NCI-H187 treated with DMSO at 0.1 percent for 48 hours (cell line): Measurements from ENCODE around the gene TKT.
A peak's percentile ranks its signal among the peaks of the same experiment; 100 is the strongest.

Source experiments
- DNase-seq: peaks from one replicate; lab custom pipeline; 2025; lab: John Stamatoyannopoulos, UW

TKT gene

GRCh38 chr3:53224026-53224425, 31.8 kb downstream of the TKT start:
- DNase-seq, result no peak

DNA sequence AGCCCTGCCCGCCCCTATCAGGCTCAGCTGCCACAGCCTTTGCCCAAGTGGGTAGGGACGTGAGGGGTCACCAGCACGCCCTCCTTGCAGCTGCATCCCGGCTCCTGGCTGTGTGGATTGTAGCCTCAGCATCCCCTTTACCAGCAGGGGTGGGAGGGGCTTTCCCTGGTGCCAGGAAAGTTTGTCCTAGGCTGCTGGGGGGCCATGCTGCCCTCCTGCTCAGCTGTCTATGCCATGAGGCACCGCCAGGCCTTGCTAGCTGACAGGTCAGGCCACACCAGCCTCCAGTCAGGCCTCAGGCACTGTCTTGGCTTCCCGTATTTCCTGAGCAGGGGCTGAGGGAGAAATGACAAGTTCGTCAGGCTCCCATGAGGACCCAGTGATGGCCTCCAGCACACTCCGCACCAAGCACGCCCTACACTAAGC, 32.3 kb downstream of the TKT start:
- DNase-seq, result no peak

DNA sequence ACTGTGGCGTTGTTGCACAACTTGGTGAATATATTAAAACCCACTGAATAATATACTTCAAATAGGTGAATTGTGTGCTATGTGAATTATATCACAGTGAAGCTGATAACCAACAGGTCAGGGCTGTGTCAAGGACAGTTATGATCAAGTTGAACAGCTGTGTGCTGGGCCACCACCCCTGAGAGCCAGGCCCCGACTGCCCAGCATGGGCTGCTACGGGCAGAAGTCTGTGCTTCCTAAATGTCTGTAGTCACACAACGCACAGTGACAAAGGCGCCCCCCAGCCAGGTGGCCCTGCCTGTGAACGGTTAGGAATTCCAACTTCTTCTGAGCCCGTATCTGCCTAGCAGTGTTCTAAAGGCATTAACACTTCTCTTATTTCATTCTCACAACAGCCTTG, 32.8 kb downstream of the TKT start:
- DNase-seq, result no peak

- no peak for DNase-seq
These were observed 33.5 kb downstream of the TKT start for GRCh38 chr3:53222183-53222901.

DNA sequence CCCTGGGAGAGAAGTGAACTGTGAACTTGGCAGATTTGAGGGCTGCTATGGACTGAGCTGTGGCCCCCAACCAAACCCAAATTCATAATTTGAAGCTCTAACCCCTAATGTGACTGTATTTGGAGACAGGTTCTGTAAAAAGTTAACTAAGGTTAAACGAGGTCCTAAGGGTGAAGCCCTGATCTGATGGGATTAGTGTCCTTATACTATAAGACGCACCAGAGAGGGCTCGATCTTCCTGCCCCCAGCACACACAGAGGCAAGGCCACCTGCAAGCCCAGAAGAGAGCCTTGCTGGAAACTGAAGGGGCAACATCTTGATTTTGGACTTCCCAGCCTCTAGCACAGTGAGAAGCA, 34.0 kb downstream of the TKT start:
- DNase-seq, result no peak

DNA sequence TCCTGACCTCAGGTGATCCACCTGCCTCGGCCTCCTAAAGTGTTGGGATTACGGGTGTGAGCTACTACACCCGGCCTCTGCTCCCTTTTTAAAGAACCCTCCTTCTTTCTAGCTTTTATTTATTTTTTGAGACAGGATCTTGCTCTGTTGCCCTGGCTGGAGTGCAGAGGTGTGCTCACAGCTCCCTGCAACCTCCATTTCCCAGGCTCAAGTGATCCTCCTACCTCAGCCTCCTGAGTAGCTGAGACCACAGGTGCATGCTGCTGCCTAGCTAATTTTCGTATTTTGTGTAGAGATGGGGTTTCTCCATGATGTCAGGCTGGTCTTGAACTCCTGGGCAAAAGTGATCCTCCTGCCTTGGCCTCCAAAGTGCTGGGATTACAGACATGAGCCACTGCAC, 34.5 kb downstream of the TKT start:
- no peak for DNase-seq

- no peak for DNase-seq
These were observed 35.8 kb downstream of the TKT start for GRCh38 chr3:53219895-53220483.

GRCh38 chr3:53218131-53218530, 37.7 kb downstream of the TKT start:
- DNase-seq, result no peak

DNA sequence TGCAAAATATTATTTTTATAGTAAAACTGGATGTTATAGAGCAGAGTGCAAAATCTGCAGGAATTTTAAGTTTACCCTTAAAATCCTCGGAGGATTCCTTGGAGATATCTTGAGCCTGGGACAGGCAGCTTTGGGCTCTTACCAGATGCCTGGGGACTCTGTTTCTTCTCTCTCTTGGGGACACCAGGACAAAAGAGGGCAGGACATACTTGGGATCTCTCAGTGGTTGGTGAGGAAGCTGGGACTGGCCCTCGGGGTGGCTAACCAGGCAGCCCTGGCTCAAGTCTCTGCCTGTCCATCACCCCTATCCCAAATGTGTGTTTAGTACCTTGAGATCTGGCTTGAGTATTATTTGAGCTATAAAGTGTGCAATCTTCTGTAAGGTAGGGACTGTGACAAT, 38.6 kb downstream of the TKT start:
- DNase-seq, result no peak

DNA sequence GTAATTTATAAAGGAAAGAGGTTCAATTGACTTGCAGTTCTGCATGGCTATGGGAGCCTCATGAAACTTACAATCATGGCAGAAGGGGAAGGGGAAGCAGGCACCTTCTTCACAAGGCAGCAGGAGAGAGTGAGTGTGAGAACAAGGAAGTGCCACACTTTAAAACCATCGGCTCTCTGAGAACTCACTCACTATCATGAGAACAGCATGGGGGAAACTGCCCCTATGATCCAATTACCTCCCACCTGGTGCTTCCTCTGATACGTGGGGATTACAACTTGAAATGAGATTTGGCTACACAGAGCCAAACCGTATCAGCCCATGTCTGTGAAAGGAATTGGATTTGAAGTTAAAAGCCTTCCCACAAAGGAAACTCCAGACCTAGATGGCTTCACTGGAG, 39.1 kb downstream of the TKT start:
- no peak for DNase-seq

GRCh38 chr3:53215816-53216215, 40.0 kb downstream of the TKT start:
- DNase-seq, result no peak

- DNase-seq, result no peak
These were observed 42.5 kb downstream of the TKT start for GRCh38 chr3:53213276-53213675.

GRCh38 chr3:53211706-53212702, 43.8 kb downstream of the TKT start:
- DNase-seq, result no peak

- DNase-seq, result peak; percentile 19
These were observed 53.3 kb downstream of the TKT start for GRCh38 chr3:53202331-53203015.

GRCh38 chr3:53200501-53201498, 55.0 kb downstream of the TKT start:
- DNase-seq, result no peak

- no peak for DNase-seq
These were observed 56.0 kb downstream of the TKT start for GRCh38 chr3:53199834-53200233.

DNA sequence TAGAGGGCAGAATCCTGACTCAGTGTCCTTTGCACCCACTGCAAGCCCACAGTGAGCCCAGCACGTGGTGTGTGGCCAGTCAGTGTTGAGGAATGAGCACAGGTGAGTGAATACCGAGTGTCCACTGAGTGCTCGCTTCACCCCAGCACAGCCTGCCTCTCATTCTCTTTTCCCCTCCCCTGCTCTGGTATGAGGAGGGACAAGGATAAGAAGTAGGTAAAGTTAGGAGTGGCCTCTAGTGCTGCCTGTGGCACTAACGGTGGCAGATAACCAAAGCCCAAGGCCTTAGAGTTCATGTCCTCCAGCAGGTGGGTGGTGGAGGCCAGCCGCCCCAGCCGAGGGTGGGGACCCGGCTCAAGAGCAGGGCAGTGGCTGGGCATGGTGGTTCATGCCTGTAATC, 56.8 kb downstream of the TKT start:
- DNase-seq, result no peak

- no peak for DNase-seq
These were observed 57.4 kb downstream of the TKT start for GRCh38 chr3:53198256-53198977.

DNA sequence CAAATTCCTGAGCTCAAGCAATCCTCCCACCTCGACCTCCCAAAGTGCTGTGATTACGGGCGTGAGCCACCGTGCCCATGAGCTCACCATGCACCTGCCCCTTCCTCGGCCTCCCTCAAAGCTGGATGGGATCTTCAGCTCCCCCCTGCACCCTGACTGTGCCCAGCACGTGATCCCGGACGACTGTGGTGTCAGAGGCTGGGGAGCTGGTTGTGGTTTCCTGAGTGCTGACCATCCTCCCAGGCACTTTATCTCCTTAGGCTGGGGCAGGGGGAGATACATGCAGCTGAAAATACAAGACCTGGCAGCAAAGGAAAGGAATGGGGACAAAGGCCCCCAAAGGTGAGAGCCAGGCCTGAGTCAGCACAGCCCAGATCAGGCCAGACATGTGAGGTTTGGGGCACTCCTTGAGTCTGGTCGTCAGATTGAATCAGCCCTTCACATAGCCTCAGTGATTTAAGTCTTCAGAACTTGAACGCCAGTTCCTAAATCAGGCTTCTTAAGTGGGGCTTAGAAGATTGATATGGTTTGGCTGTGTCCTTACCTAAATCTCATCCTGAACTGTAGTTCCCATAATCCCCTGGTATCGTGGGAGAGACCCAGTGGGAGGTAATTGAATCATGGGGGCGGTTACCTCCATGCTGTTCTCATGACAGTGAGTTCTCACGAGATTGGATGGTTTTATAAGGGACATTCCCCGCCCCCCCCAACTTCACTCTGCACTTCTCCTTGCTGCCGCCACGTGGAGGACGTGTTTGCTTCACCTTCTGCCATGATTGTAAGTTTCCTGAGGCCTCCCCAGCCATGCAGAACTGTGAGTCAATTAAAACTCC, 59.0 kb downstream of the TKT start:
- no peak for DNase-seq
